HepG2 (cell line): ENCODE data around the gene SLC35F3. TPM values are rescaled to one million over a fixed set of nuclear protein-coding genes. Genes with fewer than 3 reads are reported as not detected.

Source experiments
- HNF4A ChIP-seq: sonication (generic); formaldehyde crosslinking; IDR thresholded peaks from 2 replicates; pipeline ENCODE4 v1.4.0; 2020; ENCODE audit warnings: missing genetic modification reagents
- HOXA3 ChIP-seq: sonication (generic); formaldehyde crosslinking; IDR thresholded peaks from 2 replicates; pipeline ENCODE4 v1.5.0; 2020; ENCODE audit warnings: missing genetic modification reagents
- HOXA5 ChIP-seq: sonication (generic); formaldehyde crosslinking; IDR thresholded peaks from 2 replicates; pipeline ENCODE4 v1.4.0; 2020; ENCODE audit warnings: missing genetic modification reagents
- KAT8 ChIP-seq: IDR thresholded peaks from 2 replicates; pipeline ENCODE4 v1.6.1; 2016; ENCODE audit warnings: missing genetic modification reagents, missing compliant biosample characterization
- KDM5A ChIP-seq: fragments of 200-600 bp; sonication (generic); IDR thresholded peaks from 2 replicates; pipeline ENCODE4 v1.7.0; 2018; ENCODE audit warnings: antibody characterized with exemption, mild to moderate bottlenecking, low read length, borderline replicate concordance
- KDM5B ChIP-seq: sonication (generic); formaldehyde crosslinking; IDR thresholded peaks from 2 replicates; pipeline ENCODE4 v1.4.0; 2020; ENCODE audit warnings: missing genetic modification reagents, mild to moderate bottlenecking, borderline replicate concordance
- POLR2AphosphoS5 ChIP-seq: IDR thresholded peaks from 2 replicates; pipeline ENCODE4 v1.6.1; 2012; ENCODE audit warnings: low read depth, low read length
- SALL1 ChIP-seq: sonication (generic); formaldehyde crosslinking; IDR thresholded peaks from 2 replicates; pipeline ENCODE4 v1.8.0; 2022; ENCODE audit warnings: mild to moderate bottlenecking, missing genetic modification reagents
- SAP130 ChIP-seq: IDR thresholded peaks from 2 replicates; pipeline ENCODE4 v1.6.1; 2016; ENCODE audit warnings: low read depth
- SIN3A ChIP-seq: IDR thresholded peaks from 2 replicates; pipeline ENCODE4 v1.6.1; 2011; ENCODE audit warnings: low read depth, mild to moderate bottlenecking, control low read depth, low read length, borderline replicate concordance
- SPEN ChIP-seq: sonication (generic); formaldehyde crosslinking; IDR thresholded peaks from 2 replicates; pipeline ENCODE4 v1.5.1; 2020; ENCODE audit warnings: low read depth, mild to moderate bottlenecking, missing genetic modification reagents
- TEAD3 ChIP-seq: optimal IDR thresholded peaks from 2 replicates; pipeline ENCODE3; 2016; ENCODE audit warnings: borderline replicate concordance
- TFAP4 ChIP-seq: sonication (generic); IDR thresholded peaks from 2 replicates; pipeline ENCODE4 v1.6.1; 2016; ENCODE audit warnings: low read depth, borderline replicate concordance
- ZEB1 ChIP-seq: IDR thresholded peaks from 2 replicates; pipeline ENCODE4 v1.6.1; 2012; ENCODE audit warnings: mild to moderate bottlenecking, low read depth, inconsistent platforms; ENCODE audit not compliant: insufficient replicate concordance
- ZMYM3 ChIP-seq: sonication (generic); formaldehyde crosslinking; IDR thresholded peaks from 2 replicates; pipeline ENCODE4 v1.5.1; 2020; ENCODE audit warnings: mild to moderate bottlenecking, missing genetic modification reagents
- ZMYM4 ChIP-seq: sonication (generic); formaldehyde crosslinking; IDR thresholded peaks from 2 replicates; pipeline ENCODE4 v1.8.1; 2023; ENCODE audit warnings: mild to moderate bottlenecking, missing genetic modification reagents
- ZNF225 ChIP-seq: sonication (generic); formaldehyde crosslinking; IDR thresholded peaks from 2 replicates; pipeline ENCODE4 v1.4.0; 2020; ENCODE audit warnings: mild to moderate bottlenecking, missing genetic modification reagents
- ZNF292 ChIP-seq: sonication (generic); formaldehyde crosslinking; IDR thresholded peaks from 2 replicates; pipeline ENCODE4 v1.8.1; 2022; ENCODE audit warnings: mild to moderate bottlenecking, low read depth, missing genetic modification reagents, borderline replicate concordance
- ZNF605 ChIP-seq: sonication (generic); formaldehyde crosslinking; IDR thresholded peaks from 2 replicates; pipeline ENCODE4 v1.8.0; 2022; ENCODE audit warnings: mild to moderate bottlenecking, missing genetic modification reagents
- ZNF687 ChIP-seq: sonication (generic); formaldehyde crosslinking; IDR thresholded peaks from 2 replicates; pipeline ENCODE4 v1.5.1; 2020; ENCODE audit warnings: mild to moderate bottlenecking, missing genetic modification reagents, moderate library complexity
- polyA plus RNA-seq, 8 experiments: library from polyadenylated mRNA; depleted of rRNA in 3 of 8; stranded (reverse) in 7 of 8; unstranded in 1 of 8; fragments of >200 nt; fragmentation: Illumina TruSeq in 4 of 8; extraction: Trizol in 4 of 8; gene quantifications; 2 replicates each; pipeline versions ENCODE4 v1.2.1 to v1.2.3, GENCODE V29; 2011 to 2016; ENCODE audit warnings: low read depth in 4 of 8, missing spikeins in 1 of 8, mixed read lengths in 1 of 8; ENCODE audit not compliant: insufficient read depth in 1 of 8
- total RNA-seq, 5 experiments: library from RNA; depleted of rRNA; stranded (reverse); fragments of >200 nt; fragmentation: Illumina TruSeq; extraction: Trizol; gene quantifications; 2 replicates each; pipeline ENCODE4 v1.2.3, GENCODE V29; 2016; ENCODE audit warnings: low read depth in 1 of 5
- TF ChIP-seq, protein P1 (sequence below): sonication (generic); formaldehyde crosslinking; IDR thresholded peaks from 2 replicates; pipeline ENCODE4 v1.4.0; 2020; ENCODE audit warnings: missing genetic modification reagents, borderline replicate concordance
- TF ChIP-seq, protein P2 (sequence below): sonication (generic); formaldehyde crosslinking; IDR thresholded peaks from 2 replicates; pipeline ENCODE4 v1.4.0; 2020; ENCODE audit warnings: missing genetic modification reagents, mild to moderate bottlenecking, borderline replicate concordance
- TF ChIP-seq, protein P3 (sequence below): IDR thresholded peaks from 2 replicates; pipeline ENCODE4 v1.6.1; 2012; ENCODE audit warnings: inconsistent platforms

The SLC35F3 gene
- total and polyA plus RNA-seq, 2 of the 13 experiments (the other 11 are each of a cell fraction or from before 2014, with no cell fraction given) = not detected

DNA sequence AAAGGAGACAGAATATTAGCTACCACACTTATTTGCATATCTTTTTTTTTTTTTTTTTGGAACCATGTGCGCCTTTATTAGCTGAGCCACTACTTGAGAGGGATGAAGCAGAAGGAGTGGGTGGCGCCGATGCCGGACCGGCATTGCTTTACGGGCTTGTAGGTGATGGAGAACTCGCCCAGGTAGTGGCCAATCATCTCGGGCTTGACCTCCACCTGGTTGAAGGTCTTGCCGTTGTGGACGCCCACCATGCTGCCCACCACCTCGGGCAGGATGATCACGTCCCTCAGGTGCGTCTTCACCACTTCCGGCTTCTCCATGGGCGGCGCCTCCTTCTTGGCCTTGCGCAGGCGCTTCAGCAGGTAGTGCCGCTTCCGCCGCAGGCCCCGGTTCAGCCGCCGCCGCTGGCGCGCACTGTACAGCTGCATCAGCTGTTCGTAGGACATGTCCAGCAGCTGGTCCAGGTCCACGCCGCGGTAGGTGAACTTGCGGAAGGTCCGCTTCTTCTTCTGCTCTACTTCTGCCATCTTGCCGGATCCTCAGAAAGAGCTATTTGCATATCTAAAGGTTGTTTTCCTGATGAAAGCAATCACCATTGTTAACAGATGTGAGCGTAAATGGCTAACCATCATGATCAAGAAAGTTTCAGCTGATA is 452.3 kb downstream of the SLC35F3 start (continued):
- TF ChIP-seq TFAP4 (peak; percentile 95), HOXA5 (CRISPR knock-in tag) (0 out of 2 replicates have a peak, but pooled peaks have one; percentile 25), SIN3A (peak; percentile 60; the same call in 1 of the 2 replicates), HOXA3 (CRISPR knock-in tag) (peak; percentile 54), SALL1 (CRISPR knock-in tag) (peak; percentile 80), ZNF605 (CRISPR knock-in tag) (peak; percentile 56; the same call in 1 of the 2 replicates), ZEB1 (peak; percentile 35), KDM5B (CRISPR knock-in tag) (peak; percentile 33; the same call in 1 of the 2 replicates), ZMYM4 (CRISPR knock-in tag) (peak; percentile 60; the same call in 1 of the 2 replicates), KAT8 (CRISPR knock-in tag) (peak; percentile 48; the same call in 1 of the 2 replicates), ZNF687 (CRISPR knock-in tag) (peak; percentile 90), KDM5A (0 out of 2 replicates have a peak, but pooled peaks have one; percentile 22), HNF4A (peak; percentile 34; the same call in 1 of the 2 replicates), TEAD3 (CRISPR knock-in tag) (peak; percentile 7), SPEN (CRISPR knock-in tag) (peak; percentile 59; the same call in 1 of the 2 replicates), SAP130 (CRISPR knock-in tag) (peak; percentile 83), ZNF225 (0 out of 2 replicates have a peak, but pooled peaks have one; percentile 40), ZNF292 (CRISPR knock-in tag) (peak; percentile 54; the same call in 1 of the 2 replicates), POLR2AphosphoS5 (peak; percentile 40), ZMYM3 (CRISPR knock-in tag) (0 out of 2 replicates have a peak, but pooled peaks have one; percentile 11)
- TF ChIP-seq, protein P1, sequence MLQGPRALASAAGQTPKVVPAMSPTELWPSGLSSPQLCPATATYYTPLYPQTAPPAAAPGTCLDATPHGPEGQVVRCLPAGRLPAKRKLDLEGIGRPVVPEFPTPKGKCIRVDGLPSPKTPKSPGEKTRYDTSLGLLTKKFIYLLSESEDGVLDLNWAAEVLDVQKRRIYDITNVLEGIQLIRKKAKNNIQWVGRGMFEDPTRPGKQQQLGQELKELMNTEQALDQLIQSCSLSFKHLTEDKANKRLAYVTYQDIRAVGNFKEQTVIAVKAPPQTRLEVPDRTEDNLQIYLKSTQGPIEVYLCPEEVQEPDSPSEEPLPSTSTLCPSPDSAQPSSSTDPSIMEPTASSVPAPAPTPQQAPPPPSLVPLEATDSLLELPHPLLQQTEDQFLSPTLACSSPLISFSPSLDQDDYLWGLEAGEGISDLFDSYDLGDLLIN = peak; percentile 53; the same call in 1 of the 2 replicates
- TF ChIP-seq, protein P2, sequence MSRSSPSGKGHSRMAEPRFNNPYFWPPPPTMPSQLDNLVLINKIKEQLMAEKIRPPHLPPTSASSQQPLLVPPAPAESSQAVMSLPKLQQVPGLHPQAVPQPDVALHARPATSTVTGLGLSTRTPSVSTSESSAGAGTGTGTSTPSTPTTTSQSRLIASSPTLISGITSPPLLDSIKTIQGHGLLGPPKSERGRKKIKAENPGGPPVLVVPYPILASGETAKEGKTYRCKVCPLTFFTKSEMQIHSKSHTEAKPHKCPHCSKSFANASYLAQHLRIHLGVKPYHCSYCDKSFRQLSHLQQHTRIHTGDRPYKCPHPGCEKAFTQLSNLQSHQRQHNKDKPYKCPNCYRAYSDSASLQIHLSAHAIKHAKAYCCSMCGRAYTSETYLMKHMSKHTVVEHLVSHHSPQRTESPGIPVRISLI (CRISPR knock-in tag) = peak; percentile 45; the same call in 1 of the 2 replicates
- TF ChIP-seq, protein P3, sequence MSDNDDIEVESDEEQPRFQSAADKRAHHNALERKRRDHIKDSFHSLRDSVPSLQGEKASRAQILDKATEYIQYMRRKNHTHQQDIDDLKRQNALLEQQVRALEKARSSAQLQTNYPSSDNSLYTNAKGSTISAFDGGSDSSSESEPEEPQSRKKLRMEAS = peak; percentile 54; the same call in 1 of the 2 replicates
